Kasumi-1 (cell line): ENCODE data around the gene PRKN.

Source experiments
- DNase-seq, 2 experiments: peaks; one replicate each; lab custom pipeline; 2025; lab: John Stamatoyannopoulos, UW

Gene PRKN

DNA sequence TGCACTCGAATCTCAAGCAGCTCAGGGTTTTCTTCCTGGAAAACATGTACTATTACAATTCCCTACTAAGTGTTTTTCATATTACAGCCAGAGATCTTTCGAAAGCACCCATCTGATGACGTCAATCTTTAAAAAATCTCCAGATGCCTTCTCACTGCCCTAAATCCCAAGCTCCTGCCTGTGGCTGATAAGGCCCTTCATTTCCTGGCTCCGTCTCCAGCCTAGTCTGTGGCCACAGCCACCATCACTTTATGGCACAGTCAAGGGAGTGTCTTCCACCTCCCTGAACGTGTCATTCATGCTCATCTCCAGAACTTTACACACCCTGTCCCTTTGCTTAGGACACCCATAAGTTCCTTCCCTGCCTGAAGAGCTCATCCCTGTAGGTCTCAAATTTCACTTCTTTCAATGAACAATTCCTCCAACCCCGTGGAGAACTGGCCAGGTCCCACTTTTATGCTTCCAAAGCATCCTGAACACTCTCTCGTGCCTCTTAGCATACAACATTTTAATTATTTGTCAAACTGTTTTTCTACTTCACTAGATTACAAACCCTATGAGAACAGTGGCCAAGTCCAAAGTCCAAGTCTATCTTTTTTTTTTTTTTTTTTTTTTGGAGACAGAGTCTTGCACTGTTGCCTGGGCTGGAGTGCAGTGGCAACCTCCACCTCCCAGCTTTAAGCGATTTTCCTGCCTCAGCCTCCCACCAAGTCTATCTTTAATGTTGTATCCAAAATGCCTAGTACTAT, 1347.6 kb downstream of the PRKN start:
- no peak for DNase-seq

DNA sequence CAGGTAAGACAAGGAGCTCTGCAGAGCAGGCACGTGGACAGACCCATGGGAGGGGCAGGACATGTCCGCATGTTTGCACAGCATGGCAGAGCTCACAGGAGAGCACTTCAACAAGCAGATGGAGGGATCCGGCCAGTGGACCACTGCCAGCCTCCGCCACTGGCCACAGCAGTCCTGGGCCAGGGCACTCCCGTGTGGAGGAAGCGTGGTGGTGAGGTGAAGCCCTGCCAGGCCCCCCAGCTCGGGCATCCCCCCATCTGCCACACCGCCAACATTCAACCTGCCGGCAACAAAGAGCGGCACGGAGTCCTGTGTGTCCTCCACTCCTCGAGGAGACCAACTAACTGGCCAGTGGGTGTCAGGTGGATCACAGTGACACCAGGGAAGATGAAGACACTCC, 1349.5 kb downstream of the PRKN start:
- no peak for DNase-seq

DNA sequence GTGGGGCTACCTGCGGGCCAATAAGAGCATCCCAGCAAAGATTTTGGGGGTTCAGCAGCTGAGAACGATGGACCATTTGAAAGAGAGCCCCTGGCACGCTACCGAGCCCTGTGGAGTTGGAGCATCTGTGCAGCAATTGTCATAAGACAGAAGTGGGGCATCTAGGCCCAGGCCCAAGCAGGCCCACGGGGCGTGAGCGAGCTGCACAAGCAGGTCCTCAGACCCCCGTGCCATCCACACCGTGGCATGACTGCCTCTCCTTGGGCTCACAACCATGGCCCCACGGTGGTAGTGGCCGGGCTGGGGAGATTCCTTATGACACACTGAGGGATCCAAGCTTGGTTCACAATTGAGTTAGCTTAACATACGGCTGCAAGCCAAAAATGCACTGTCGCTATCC, 1350.5 kb downstream of the PRKN start:
- DNase-seq: no peak

DNA sequence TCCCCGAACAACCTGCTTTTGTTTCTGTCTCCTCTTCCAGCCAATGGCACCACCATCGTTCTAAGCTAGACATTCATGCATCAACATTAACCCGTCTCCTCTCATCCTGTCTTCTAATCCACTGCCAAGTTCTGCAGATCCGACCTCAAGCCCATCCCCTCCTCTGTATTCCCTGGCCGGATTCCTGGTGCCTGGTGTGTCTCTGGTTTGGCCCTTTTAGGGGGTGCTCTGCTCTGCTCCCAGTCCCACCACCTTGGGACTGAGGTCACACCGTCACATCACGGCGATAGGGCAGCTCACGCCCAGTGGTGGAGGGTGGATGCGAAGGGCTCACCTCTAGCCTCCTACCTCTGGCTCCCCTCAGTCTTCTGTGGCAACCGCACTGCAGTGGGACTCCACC, 1351.2 kb downstream of the PRKN start:
- no peak for DNase-seq

DNA sequence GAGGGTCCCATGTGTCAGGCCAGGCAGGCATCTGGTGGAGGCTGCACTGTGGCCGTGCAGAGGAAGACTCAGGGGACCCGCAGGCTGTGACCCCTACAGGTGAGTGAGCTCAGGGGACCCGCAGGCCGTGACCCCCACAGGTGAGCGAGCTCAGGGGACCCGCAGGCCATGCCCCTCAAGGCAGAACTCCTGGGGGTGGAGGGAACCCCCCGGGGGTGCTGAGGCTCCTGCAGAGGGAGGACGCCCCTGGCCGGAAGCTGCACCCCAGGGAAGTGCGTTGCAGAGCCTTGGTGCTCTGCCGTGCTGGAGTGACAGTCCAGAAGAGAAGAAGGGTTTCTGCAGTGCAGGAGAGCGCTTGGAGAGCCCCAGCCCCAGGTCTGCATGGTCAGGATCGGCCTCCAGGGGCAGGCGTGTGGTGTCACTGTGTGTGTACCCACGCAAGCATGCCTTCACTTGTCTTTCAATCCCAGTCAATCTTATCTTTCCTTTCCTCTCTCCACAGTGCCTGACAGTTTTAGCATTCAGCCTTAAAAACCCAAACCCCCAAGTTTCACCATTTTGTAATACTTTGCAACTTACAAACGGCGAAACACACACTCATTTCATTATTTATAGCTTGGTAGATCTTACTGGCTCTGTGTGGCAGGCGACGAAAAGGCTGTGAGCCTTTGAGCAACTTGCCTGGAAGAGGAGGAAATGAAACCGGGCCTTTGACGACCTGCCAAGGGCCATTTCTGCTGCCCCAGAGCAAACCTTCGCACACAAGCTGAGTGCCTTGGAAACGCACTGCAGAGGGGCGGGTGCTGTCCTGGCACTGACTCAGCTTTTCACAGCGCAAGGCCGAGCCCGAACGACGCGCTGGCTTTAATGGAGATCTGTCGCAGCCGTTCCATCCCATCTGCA, 1352.3 kb downstream of the PRKN start:
- DNase-seq: no peak

DNA sequence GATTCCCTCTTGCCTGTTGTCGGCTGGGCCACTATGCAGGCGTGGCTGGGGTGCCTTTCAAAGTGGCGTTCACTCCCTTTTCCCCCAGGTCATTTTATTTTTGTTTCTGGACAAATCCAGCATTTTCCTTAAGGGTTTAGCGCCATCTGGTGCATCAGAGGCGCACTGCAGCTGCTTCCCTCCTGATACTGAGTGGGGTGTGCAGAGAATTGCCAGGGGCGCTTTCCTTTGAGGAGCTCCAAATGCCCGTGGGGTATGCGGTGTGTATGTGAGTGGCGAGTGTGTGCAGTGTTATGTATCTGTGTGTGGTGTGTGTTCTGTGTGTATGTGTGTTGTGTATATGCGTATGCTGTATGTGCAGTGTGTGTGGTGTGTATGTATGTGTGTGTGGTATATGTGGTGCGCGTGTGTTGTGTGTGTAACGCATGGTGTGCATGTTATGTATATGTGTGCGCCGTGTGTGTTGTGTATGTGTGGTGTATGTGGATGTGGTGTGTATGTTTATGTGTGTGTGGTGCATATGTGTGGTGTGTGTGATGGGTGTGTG, 1353.6 kb downstream of the PRKN start:
- DNase-seq: peak; percentile 62 to 63

DNA sequence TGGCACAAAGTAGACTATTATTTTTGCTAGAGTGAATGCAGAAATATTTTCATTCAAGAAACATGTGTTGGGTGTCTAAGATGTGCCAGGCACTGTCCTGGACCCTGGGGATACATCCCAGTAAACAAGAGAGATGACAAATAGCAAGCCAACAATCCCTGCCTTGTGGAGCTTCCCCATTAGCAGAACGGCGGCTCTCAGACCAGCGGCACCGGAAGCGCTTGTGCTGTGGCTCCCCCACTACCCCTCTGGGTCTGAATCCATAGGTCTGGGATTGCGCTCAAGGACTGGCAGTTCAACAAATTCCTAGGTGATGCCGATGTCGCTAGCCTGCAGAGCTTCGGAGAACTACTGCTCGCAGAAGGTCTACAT, 1355.2 kb downstream of the PRKN start:
- DNase-seq: no peak

DNA sequence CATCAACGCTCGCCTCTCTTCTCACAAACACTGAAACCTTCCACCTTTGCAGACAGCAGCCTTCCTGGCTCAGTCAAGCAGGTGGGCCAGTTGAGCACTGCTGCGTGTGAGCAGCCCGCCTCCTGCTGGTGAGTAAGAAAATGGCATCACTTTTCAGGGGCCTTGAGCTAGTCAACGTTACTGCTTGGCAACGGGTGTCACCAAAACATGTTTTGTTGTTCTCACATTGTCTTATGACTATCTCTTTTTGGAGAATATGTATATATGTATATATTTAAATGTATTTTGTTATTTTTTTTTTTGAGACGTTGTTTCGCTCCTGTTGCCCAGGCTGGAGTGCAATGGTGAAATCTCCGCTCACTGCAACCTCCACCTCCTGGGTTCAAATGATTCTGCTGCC, 1356.7 kb downstream of the PRKN start:
- DNase-seq: peak; percentile 68 to 69

DNA sequence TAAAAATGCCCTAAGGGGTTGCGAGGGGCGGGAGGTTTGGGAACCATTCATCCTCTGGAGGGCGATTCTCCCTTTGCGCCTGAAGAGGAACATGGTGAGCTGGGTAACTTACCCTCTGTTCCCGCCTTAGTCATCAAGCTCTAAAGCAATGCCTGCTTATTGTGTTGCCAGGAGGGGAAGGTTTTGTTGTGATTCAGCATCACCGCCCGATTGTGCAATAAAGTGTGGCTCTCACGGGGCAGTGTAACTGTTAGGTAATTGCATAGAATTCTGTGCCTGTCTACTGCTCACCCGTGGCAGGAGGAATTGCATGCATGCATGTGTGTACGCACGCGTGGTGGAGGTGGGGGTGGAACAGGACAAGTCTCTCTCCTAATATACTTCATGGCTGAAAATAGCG, 1358.2 kb downstream of the PRKN start:
- no peak for DNase-seq

DNA sequence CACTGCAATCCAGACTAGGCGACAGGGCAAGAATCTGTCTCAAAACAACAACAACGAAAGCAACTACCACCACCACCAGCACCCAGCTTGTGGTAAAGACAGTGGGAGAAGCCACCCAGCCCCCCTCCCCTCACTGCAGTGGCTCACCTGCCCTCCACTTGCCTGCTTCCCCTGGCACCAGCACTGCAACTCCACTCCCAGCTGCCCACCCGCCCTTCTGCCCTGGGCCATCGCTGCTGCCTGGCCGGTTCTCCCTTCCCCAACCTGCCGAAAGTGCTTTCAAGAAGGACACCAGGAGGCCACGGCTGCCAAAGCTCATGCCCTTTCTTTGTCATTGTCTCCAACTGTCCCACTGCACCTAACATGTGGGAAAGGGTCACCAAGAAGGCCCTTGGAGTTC, 1359.1 kb downstream of the PRKN start:
- DNase-seq: no peak

DNA sequence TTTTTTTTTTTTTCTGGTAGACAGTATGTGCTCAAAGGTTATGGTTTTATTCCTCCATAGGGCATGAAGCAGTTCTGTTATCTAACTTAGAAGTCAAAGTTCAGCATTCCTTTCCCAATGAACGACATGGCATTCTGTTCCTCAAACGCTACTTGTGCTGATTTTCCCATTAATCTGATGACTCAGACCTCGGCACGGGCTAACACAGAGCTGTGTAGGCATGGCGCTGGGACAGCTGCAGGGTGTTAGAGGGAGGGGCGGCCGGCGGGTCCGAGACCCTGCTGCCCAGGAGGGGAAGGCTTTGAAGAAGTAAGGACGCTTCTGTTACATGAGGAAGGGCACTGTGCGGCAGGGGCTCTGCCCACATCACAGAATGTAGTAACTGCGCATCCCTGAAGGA, 1360.1 kb downstream of the PRKN start:
- DNase-seq: no peak

DNA sequence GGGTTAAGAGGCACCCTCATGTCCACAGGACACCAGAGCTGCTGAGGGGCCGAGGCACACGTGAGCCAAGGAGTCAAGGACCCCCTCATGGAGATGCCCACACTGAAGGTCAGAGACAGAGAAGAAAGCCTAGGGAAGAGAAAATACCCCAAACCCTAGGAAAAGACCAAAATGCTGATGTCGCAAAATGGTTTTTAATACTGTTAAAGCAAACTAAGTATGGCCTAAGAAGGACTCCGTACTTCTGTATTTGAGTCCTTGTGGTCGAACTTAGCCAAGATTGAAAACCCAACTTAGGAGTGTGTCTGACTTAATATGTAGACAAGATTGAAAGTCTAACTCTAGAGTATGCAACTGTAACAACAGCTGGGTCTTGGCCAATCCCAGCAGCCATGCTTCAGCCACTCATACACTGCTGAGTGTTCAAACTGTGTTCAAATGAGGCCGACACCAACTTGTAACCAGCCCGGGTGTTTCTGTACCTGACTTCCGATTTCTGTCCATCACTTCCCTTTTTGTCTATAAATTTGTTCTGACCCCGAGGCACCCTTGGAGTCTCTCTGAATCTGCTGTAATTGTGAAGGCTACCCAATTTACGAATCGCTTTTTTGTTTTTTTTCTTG, 1361.2 kb downstream of the PRKN start:
- peak; percentile 39 to 48 for DNase-seq

DNA sequence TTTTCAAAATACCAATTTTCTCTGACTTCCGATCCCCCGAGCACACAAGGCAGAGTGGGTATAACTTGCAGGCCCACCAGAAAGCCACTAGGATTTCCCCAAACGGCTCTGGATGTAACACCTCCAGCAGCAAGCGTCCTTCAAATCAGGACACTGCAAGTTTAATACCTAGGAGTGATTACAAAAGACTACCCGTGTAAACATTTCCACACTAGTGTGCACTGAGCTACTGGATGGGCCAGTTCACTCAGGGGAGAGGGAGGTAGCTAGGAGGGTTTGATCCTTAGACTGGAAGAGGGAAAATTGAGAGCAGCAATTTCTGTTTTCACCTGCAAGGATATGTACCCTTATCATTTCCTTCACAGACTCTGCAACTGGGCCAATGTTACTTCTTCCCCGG, 1361.9 kb downstream of the PRKN start:
- no peak for DNase-seq

DNA sequence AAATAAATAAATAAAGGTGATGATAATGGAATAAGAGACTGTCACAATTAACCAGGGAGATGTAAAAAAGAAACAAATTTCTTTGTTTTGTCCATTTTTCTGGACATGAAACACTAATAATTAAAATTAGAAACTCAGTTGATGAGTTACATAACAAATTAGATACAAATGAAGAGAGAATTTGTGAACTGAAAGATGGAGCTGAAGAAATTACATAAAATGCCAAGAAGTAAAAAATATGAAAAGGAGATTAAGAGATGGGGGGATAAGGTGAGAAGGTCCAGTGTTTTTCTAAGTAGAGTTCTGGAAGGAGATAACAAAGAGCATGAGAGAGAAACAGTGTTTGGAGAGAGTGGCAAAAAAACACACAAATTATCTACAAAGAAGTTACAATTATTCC, 1364.3 kb downstream of the PRKN start:
- DNase-seq: no peak

DNA sequence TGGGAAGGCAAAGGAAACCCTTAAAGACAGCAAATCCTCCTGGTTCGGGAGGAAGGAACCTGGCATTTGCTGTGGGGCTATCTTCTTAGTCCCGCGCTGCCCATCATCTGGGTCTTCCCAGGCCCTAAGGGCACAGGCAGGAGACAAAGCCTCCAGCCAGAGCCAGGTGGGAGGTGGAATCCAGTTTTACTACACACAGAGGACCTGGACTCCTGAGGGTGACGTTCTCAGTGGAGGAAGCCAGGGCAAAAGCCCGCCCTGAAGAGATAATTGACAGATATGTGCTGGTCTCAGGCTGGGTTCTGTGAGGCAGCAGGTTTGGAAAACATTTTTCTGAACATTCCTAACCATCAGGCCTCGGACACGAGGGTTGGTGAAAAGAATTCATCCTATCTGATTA, 1365.3 kb downstream of the PRKN start:
- DNase-seq: no peak

DNA sequence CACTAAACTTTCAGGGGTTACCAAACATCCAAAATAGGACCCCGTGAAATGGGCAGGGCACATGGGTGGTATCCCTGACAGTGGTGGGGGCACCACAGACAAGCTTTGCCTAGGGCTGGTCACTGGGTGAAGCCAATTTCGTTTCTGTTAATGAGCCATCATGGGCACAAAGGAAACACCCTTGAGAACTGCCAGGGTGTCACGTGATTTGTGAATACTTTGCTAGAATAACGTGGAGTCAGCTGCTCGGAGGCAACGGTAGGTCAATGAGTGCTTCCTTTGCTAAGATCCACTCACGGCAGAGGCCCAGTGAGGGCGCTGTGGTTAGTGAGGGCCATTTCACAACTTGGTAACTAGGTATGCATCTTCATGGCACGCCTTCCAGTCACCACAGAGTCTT, 1366.0 kb downstream of the PRKN start:
- no peak for DNase-seq

DNA sequence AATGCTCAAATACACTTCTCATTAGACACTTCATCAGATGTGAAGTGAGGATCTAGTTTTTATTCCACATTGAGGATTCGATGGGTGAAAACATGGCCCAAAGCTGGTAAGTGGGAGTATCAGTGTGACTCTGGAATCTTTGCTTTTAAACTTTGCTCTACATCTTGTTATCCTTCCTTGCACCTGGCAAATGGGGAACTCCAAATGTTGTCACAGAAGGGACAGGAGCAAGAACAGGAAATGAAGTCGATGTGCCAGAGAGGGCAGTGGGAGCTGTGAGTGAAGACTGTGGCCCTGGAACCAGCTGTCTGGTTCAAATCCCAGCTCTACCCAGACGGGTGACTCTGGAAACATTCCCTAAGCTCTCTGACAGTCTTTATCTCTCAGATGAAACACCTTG, 1367.0 kb downstream of the PRKN start:
- DNase-seq: peak in 1 of 2 experiments; percentile 13

DNA sequence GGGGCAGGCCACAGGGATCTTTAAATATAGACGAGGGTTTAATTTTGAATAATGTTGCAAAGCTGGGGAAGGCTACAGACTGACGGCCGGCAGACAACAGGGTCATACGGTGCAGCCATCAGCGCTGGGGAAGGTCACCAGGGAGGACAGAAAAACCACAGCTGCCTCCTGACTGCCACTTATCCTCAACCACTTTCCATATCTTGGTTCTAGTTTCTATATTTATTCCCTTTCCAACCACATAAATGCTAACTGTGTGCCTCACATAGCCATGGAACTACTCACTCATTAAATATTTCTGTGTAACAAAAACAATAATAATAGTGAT, 1368.0 kb downstream of the PRKN start:
- no peak for DNase-seq

DNA sequence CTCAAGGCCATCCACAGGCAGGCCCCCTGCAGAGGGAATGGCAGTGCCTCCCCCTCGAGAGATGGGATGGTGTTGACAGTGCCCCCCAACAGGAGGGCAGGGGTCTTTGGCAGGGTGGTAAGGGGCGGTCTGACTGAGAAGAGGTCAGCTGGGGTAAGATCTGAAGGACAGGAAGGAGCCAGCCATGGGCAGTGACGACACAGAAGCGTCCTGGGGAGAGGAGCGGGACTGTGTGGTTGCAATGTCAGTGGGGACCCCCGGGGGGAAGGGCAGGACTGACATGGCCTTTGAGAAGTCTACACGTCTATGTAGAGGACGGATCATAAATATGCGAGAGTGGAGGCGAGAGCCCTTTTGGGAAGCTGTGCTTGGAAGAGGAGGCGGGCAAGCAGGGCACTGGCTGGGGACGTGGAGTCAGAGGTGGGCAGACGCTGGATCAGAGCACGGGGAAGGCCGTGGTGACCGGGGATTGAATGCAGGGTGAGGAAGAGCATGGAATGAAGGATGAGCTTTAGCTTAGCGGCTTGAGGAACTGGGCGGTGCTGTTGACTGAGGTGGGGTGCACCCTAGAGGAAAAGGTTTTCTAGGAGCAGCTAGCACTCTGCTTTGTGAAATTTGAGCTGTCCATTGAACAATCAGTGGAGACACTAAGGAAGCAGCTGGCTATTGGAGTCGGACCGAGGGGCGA, 1371.3 kb downstream of the PRKN start:
- no peak for DNase-seq

DNA sequence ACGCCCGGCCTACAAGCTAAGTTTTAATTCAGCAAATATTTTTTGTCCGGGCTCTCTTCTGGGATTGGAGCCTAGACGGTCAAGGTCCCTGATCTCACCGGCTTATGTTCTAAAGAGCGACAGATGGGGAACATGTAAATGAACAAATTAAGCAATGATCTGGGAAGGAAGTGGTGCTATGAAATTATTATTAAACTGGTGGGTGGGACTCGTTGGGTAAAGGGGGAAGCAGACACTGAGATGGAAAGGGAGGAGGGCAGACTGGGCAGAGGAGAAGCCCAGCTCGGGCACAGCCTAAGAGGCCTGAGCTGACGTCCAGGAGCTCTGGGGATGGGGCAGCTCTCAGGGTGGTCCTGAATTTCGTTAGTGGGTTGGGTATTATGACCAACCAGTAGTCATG, 1371.9 kb downstream of the PRKN start:
- DNase-seq: no peak

DNA sequence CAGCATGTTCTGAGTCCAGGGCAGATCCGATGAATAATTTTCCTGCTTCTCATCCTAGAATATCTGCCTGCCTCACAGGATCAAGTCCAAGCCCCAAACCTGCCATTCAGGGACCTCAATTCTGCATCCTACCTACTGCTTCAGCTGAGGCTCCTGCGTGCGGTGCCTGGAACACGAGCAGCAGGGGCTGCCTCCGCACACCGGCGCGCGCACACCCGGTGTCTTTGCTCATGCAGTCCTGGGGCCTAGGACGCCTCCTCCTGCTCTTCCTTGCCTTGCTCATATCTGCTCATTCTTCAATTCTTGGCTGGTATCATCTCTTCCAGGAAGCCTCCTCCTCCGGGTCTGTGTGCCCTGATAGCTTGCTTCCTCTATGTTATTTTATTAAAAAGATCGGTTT, 1372.6 kb downstream of the PRKN start:
- DNase-seq: no peak

DNA sequence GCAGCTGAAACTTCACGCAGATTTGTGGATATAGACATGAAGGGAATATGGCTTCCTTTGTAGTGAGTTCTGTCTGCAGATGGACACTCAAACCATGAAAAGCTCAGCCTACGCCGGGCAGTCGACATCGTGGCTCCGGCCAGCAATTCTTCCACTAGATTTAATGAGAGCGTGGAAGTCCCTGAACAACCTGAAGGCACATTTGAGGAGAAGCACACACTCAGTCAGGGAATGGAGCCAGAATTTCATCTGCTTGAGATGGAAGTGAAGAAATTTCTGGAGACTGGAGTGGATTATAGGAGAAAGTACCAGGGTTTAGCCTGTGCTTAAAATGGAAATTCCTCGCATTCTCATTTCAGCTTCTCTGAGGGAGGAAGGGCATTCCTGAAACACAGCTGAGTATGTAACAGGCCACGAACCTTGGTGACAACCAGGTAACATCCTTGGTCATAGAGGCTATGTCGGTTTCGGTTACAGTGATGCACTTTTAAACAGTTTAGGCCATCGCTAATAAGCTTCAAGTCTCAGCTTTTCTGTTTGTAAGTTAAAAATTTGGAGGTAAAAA, 1373.2 kb downstream of the PRKN start:
- no peak for DNase-seq
